HEK293T (cell line): ENCODE measurements around the gene CELF5.

Source experiments
- ARNT ChIP-seq: fragments of 450-650 bp; IDR thresholded peaks from 2 replicates; pipeline ENCODE4 v1.6.1; 2017; ENCODE audit warnings: mild to moderate bottlenecking
- BHLHE40 ChIP-seq: fragments of 450-650 bp; IDR thresholded peaks from 2 replicates; pipeline ENCODE4 v1.6.1; 2016; ENCODE audit warnings: mild to moderate bottlenecking, moderate library complexity, borderline replicate concordance
- FOXA1 ChIP-seq: fragments of 450-650 bp; IDR thresholded peaks from 2 replicates; pipeline ENCODE4 v1.6.1; 2016; ENCODE audit warnings: mild to moderate bottlenecking
- FOXK2 ChIP-seq: fragments of 450-650 bp; IDR thresholded peaks from 2 replicates; pipeline ENCODE4 v1.6.1; 2016; ENCODE audit warnings: mild to moderate bottlenecking
- FOXM1 ChIP-seq: fragments of 450-650 bp; IDR thresholded peaks from 2 replicates; pipeline ENCODE4 v1.6.1; 2017; ENCODE audit warnings: mild to moderate bottlenecking, borderline replicate concordance
- LEF1 ChIP-seq: fragments of 450-650 bp; IDR thresholded peaks from 2 replicates; pipeline ENCODE4 v1.6.1; 2017; ENCODE audit warnings: mild to moderate bottlenecking, borderline replicate concordance
- PKNOX1 ChIP-seq: fragments of 450-650 bp; IDR thresholded peaks from 2 replicates; pipeline ENCODE4 v1.6.1; 2016
- SP1 ChIP-seq: fragments of 450-650 bp; IDR thresholded peaks from 2 replicates; pipeline ENCODE4 v1.6.1; 2017
- SUZ12 ChIP-seq: fragments of 450-650 bp; IDR thresholded peaks from 2 replicates; pipeline ENCODE4 v1.6.1; 2016; ENCODE audit warnings: mild to moderate bottlenecking
- TARDBP ChIP-seq: fragments of 450-650 bp; IDR thresholded peaks from 2 replicates; pipeline ENCODE4 v1.6.1; 2016

- TF ChIP-seq BHLHE40 (no peak), TARDBP (no peak), SUZ12 (no peak), ARNT (no peak), FOXK2 (no peak), LEF1 (no peak), PKNOX1 (no peak), FOXA1 (no peak), FOXM1 (no peak), SP1 (no peak)
Observed at GRCh38 chr19:3254520-3254919, 30.1 kb downstream of the CELF5 start.
